Activated CD4-positive, alpha-beta memory T cell treated with anti-CD3 and anti-CD28 coated beads, Interleukin-2, amount 10 ng/mL, durations not matched to agents 7 days and 5 days (primary cell): ENCODE results near the gene RRAS2. TPM values are rescaled to one million over a fixed set of nuclear protein-coding genes. Genes with fewer than 3 reads are reported as not detected.
"Not testable (repeated sequence)": the region's sequence is repeated elsewhere in the genome, so short reads cannot be mapped to it uniquely, and the experiment has no call there.

Experiments used
- CTCF ChIA-PET: fragments of 350-600 bp; sonication (Branson Sonifier 250); formaldehyde crosslinking; loops from one replicate; lab custom pipeline; 2021; ENCODE audit warnings: antibody characterized with exemption, inconsistent platforms; lab: Charles Lee
- POLR2A ChIA-PET: fragments of 350-600 bp; sonication (Branson Sonifier 250); formaldehyde crosslinking; loops from one replicate; lab custom pipeline; 2021; ENCODE audit warnings: antibody characterized with exemption; lab: Charles Lee
- DNase-seq: peaks from one replicate; pipeline ENCODE4 v3.0.0-alpha.2; 2020
- H3K27ac Mint-ChIP-seq: one replicate; pipeline ENCODE4 v1.8.0; 2021; ENCODE audit warnings: mild to moderate bottlenecking, mixed read lengths
- H3K27me3 Mint-ChIP-seq: one replicate; pipeline ENCODE4 v1.8.0; 2021; ENCODE audit warnings: mixed read lengths
- H3K36me3 Mint-ChIP-seq: one replicate; pipeline ENCODE4 v1.8.0; 2021; ENCODE audit warnings: low read depth, mixed read lengths
- H3K4me1 Mint-ChIP-seq: one replicate; pipeline ENCODE4 v1.8.0; 2021; ENCODE audit warnings: mixed read lengths
- H3K4me3 Mint-ChIP-seq: one replicate; pipeline ENCODE4 v1.8.0; 2021; ENCODE audit warnings: mild to moderate bottlenecking, mixed read lengths
- H3K9me3 Mint-ChIP-seq: one replicate; pipeline ENCODE4 v1.8.0; 2021; ENCODE audit warnings: mixed read lengths
- total RNA-seq, 2 experiments: library from RNA; stranded (reverse); gene quantifications; one replicate each; pipeline ENCODE4 v1.2.3, GENCODE V29; 2021

Gene RRAS2
- total RNA-seq, 2 experiments from 2014 or later: 55.7 to 58.5 TPM

DNA sequence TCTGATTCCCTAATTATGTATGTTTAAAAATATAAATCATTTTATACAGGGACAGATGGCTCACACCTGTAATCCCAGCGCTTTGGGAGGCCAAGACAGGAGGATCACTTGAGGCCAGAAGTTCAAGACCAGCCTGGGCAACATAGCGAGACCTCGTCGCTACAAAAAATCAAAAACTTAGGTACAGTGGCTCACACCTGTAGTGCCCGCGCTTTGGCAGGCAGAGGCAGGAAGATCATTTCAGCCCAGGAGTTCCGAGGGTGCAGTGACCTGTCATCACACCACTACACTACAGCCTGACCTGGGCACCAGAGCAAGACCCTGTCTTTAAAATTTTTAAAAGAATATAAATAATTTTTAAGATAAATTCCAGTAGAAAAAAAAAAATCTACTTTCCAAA, 11.5 kb downstream of the RRAS2 start:
- ChIA-PET CTCF (no interaction called here), POLR2A (no interaction called here)
- DNase-seq: no peak
- Mint-ChIP-seq H3K9me3 (peaks cover 38% of the 10 kb centered on the region), H3K4me1 (peaks cover 29% of the 10 kb centered on the region), H3K4me3 (no peak overlapping the region), H3K27ac (no peak overlapping the region), H3K27me3 (no peaks in the 10 kb centered on the region), H3K36me3 (peaks cover 60% of the 10 kb centered on the region)

DNA sequence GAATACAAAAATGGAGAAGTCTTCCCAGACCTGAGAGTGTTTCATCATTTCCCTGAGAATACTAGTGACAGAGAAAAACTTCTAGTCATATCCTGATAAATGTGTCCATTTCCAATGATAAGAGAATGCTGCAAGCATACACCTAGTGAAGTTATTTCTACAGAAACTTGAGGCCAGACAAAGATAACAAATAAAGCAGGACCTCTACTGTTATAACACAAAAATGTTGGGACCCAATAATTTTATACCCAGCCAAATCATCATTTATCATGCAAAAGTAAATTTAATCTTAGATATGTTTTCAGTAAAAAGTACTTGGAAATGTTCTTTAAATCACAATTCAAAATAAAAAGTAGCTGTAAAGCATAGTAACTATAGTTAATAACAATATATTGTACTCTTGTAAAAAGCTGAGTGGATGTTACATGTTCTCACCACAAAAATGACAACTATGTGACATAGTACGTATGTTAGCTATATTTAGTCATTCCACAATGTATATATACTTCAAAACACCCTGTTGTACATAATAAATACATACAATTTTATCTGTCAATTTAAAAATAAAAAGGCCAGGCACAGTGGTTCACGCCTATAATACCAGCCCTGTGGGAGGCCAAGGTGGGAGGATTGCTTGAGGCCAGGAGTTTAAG, 12.6 kb downstream of the RRAS2 start:
- no peaks in the 10 kb centered on the region for H3K27me3 Mint-ChIP-seq
- peaks cover 42% of the 10 kb centered on the region for H3K9me3 Mint-ChIP-seq
- DNase-seq: no peak
- ChIA-PET CTCF (interaction anchor here (1.0 to 1.2 kb wide), 2 partner anchors 12 to 13 kb away, joined by 3 read pairs; partner anchors contain the start of gene RRAS2), POLR2A (interaction anchor here (1.1 kb wide), 1 partner anchor 10 kb away, joined by 3 read pairs; no protein-coding TSS in a partner anchor)
- peaks cover 35% of the 10 kb centered on the region for H3K4me1 Mint-ChIP-seq
- peaks cover 67% of the 10 kb centered on the region for H3K36me3 Mint-ChIP-seq
- no peak overlapping the region for H3K27ac Mint-ChIP-seq
- no peak overlapping the region for H3K4me3 Mint-ChIP-seq

- H3K9me3 Mint-ChIP-seq: peaks cover 46% of the 10 kb centered on the region
- peaks cover 37% of the 10 kb centered on the region for H3K4me1 Mint-ChIP-seq
- H3K4me3 Mint-ChIP-seq: no peak overlapping the region
- H3K27ac Mint-ChIP-seq: no peak overlapping the region
- DNase-seq: no peak
- CTCF ChIA-PET: interaction anchor here (0.5 to 1.2 kb wide), 3 partner anchors 12 to 110 kb away, joined by 3 read pairs; partner anchors contain the start of gene RRAS2
- peaks cover 68% of the 10 kb centered on the region for H3K36me3 Mint-ChIP-seq
- POLR2A ChIA-PET: interaction anchor here (1.1 kb wide), 2 partner anchors 9 to 16 kb away, joined by 3 read pairs; no protein-coding TSS in a partner anchor
- H3K27me3 Mint-ChIP-seq: no peaks in the 10 kb centered on the region
These were observed 13.3 kb downstream of the RRAS2 start for GRCh38 chr11:14345668-14346067.

GRCh38 chr11:14345016-14345415, 14.0 kb downstream of the RRAS2 start:
- H3K4me1 Mint-ChIP-seq: peaks cover 36% of the 10 kb centered on the region
- H3K4me3 Mint-ChIP-seq, H3K27me3 Mint-ChIP-seq, H3K27ac Mint-ChIP-seq, DNase-seq: not testable (repeated sequence)
- CTCF ChIA-PET: interaction anchor here (0.7 to 1.2 kb wide), 2 partner anchors 14 to 65 kb away, joined by 3 read pairs; partner anchors contain the start of gene RRAS2
- POLR2A ChIA-PET: interaction anchor here (1.1 kb wide), 1 partner anchor 17 kb away, joined by 3 read pairs; no protein-coding TSS in a partner anchor
- peaks cover 41% of the 10 kb centered on the region for H3K9me3 Mint-ChIP-seq
- peaks cover 64% of the 10 kb centered on the region for H3K36me3 Mint-ChIP-seq

DNA sequence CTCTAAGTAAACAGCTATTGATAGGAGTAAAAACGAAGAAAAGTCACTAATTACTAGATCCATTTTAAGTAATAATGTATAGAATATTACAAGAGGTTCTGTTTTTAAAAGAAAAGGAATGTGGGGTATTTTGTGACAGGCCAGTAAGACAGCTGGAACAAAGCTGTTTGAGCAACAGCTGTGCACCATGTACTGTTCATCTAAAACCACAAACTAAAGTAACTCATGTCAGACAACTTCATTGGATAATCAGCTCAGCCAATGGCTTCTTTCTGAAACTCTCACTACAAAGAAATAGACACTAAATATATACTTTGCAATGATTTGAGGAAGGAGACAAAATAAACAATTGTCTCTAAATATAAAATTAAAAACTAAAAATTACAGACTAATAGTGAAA, 16.1 kb downstream of the RRAS2 start:
- H3K9me3 Mint-ChIP-seq: peaks cover 30% of the 10 kb centered on the region
- no peak for DNase-seq
- H3K4me1 Mint-ChIP-seq: peaks cover 32% of the 10 kb centered on the region
- ChIA-PET CTCF (interaction anchor here (1.1 to 2.5 kb wide), 3 partner anchors 35 to 112 kb away, joined by 3 to 7 read pairs (median 4); no protein-coding TSS in a partner anchor), POLR2A (interaction anchor here (0.6 to 1.8 kb wide), 5 partner anchors 9 to 24 kb away, joined by 3 to 5 read pairs (median 3); no protein-coding TSS in a partner anchor)
- no peak overlapping the region for H3K27ac Mint-ChIP-seq
- H3K4me3 Mint-ChIP-seq: no peak overlapping the region
- peaks cover 55% of the 10 kb centered on the region for H3K36me3 Mint-ChIP-seq
- H3K27me3 Mint-ChIP-seq: no peaks in the 10 kb centered on the region

DNA sequence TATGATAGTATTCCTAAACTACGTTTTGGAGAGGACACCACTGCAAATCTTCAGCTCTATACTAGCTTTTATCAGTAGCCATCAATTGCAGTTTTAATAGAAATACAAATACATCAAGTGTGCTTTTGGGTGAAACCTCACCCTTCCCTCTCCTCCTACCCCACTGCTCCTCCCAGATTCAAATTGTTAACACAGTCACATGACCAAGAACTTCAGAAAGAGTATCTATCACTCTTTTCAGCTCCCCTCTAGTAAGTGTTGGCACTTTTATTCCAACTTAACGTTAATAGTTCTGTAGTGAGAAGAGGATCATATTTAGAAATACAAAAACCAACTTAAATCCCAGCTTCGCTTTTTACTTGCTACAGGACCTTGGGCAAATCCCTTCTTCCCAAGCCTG, 17.0 kb downstream of the RRAS2 start:
- H3K27me3 Mint-ChIP-seq: no peaks in the 10 kb centered on the region

GRCh38 chr11:14340721-14341120, 18.3 kb downstream of the RRAS2 start:
- POLR2A ChIA-PET: no interaction called here
- Mint-ChIP-seq H3K4me3 (no peak overlapping the region), H3K9me3 (peaks cover 38% of the 10 kb centered on the region), H3K27ac (no peak overlapping the region), H3K4me1 (peaks cover 51% of the 10 kb centered on the region), H3K36me3 (peaks cover 61% of the 10 kb centered on the region), H3K27me3 (no peaks in the 10 kb centered on the region)
- DNase-seq: no peak
- CTCF ChIA-PET: interaction anchor here (0.9 to 1.4 kb wide), 2 partner anchors 10 to 32 kb away, joined by 3 read pairs; no protein-coding TSS in a partner anchor

More for the DNA sequence above, 17.0 kb downstream of the RRAS2 start:
- ChIA-PET POLR2A (interaction anchor here (0.7 to 1.7 kb wide), 5 partner anchors 10 to 94 kb away, joined by 3 to 5 read pairs (median 3); no protein-coding TSS in a partner anchor), CTCF (interaction anchor here (1.1 to 2.5 kb wide), 3 partner anchors 34 to 113 kb away, joined by 3 to 7 read pairs (median 4); no protein-coding TSS in a partner anchor)
- peaks cover 32% of the 10 kb centered on the region for H3K9me3 Mint-ChIP-seq
- peaks cover 39% of the 10 kb centered on the region for H3K4me1 Mint-ChIP-seq
- DNase-seq: no peak
- H3K4me3 Mint-ChIP-seq: no peak overlapping the region
- H3K27ac Mint-ChIP-seq: no peak overlapping the region
- H3K36me3 Mint-ChIP-seq: peaks cover 55% of the 10 kb centered on the region

GRCh38 chr11:14339356-14339755, 19.6 kb downstream of the RRAS2 start:
- POLR2A ChIA-PET: no interaction called here
- CTCF ChIA-PET: interaction anchor here (1.4 to 1.5 kb wide), 2 partner anchors 31 to 39 kb away, joined by 3 read pairs; no protein-coding TSS in a partner anchor
- no peak for DNase-seq
- peaks cover 40% of the 10 kb centered on the region for H3K9me3 Mint-ChIP-seq
- H3K36me3 Mint-ChIP-seq: peaks cover 62% of the 10 kb centered on the region
- H3K27me3 Mint-ChIP-seq: no peaks in the 10 kb centered on the region
- H3K4me1 Mint-ChIP-seq: peaks cover 61% of the 10 kb centered on the region
- no peak overlapping the region for H3K4me3 Mint-ChIP-seq
- H3K27ac Mint-ChIP-seq: no peak overlapping the region

- Mint-ChIP-seq H3K4me3 (no peak overlapping the region), H3K27ac (peak overlapping the region; percentile 61), H3K27me3 (no peaks in the 10 kb centered on the region), H3K4me1 (peaks cover 48% of the 10 kb centered on the region), H3K36me3 (peaks cover 50% of the 10 kb centered on the region), H3K9me3 (peaks cover 37% of the 10 kb centered on the region)
- DNase-seq: no peak
- ChIA-PET POLR2A (interaction anchor here (1.0 to 1.1 kb wide), 2 partner anchors 9 to 16 kb away, joined by 3 to 8 read pairs; no protein-coding TSS in a partner anchor), CTCF (interaction anchor here (0.7 to 1.0 kb wide), 2 partner anchors 29 to 143 kb away, joined by 3 to 5 read pairs; no protein-coding TSS in a partner anchor)
These were observed 22.2 kb downstream of the RRAS2 start for GRCh38 chr11:14336507-14337503.

GRCh38 chr11:14335712-14336111, 23.3 kb downstream of the RRAS2 start:
- H3K4me3 Mint-ChIP-seq: no peak overlapping the region
- no peaks in the 10 kb centered on the region for H3K27me3 Mint-ChIP-seq
- ChIA-PET CTCF (interaction anchor here (0.7 to 1.0 kb wide), 2 partner anchors 27 to 144 kb away, joined by 3 to 5 read pairs; no protein-coding TSS in a partner anchor), POLR2A (interaction anchor here (1.1 kb wide), 1 partner anchor 15 kb away, joined by 8 read pairs; no protein-coding TSS in a partner anchor)
- H3K4me1 Mint-ChIP-seq: peaks cover 43% of the 10 kb centered on the region
- H3K36me3 Mint-ChIP-seq: peaks cover 49% of the 10 kb centered on the region
- H3K27ac Mint-ChIP-seq: no peak overlapping the region
- DNase-seq: no peak
- peaks cover 31% of the 10 kb centered on the region for H3K9me3 Mint-ChIP-seq

- Mint-ChIP-seq H3K9me3 (peaks cover 30% of the 10 kb centered on the region), H3K27ac (no peak overlapping the region), H3K4me3 (no peak overlapping the region), H3K27me3 (no peaks in the 10 kb centered on the region), H3K4me1 (peaks cover 39% of the 10 kb centered on the region), H3K36me3 (peaks cover 46% of the 10 kb centered on the region)
- ChIA-PET POLR2A (interaction anchor here (0.7 kb wide), 1 partner anchor 46 kb away, joined by 3 read pairs; no protein-coding TSS in a partner anchor), CTCF (no interaction called here)
- DNase-seq: no peak
These were observed 24.1 kb downstream of the RRAS2 start for GRCh38 chr11:14334893-14335292.

DNA sequence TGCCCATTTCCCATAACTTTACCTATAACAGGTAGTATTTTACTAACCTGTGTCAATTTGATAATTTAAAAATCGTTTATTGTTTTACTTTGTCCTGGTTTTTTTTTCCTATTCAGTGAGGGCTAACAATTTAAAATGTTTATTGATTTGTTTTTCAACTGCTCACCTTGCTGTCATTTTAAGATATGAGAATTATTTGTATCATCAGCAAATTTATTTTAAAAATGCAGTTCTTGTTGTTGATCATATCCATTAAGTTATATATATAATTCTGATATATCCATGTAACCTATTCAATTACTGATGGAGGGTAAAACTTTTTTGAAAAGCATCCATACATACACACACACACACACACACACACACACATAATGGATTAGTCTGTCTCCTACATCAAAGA, 24.8 kb downstream of the RRAS2 start:
- CTCF ChIA-PET: interaction anchor here (0.9 to 1.6 kb wide), 3 partner anchors 12 to 121 kb away, joined by 3 to 5 read pairs (median 5); no protein-coding TSS in a partner anchor
- Mint-ChIP-seq H3K27ac (no peak overlapping the region), H3K36me3 (peaks cover 43% of the 10 kb centered on the region), H3K4me3 (no peak overlapping the region), H3K4me1 (peaks cover 36% of the 10 kb centered on the region), H3K27me3 (no peaks in the 10 kb centered on the region), H3K9me3 (peaks cover 30% of the 10 kb centered on the region)
- POLR2A ChIA-PET: interaction anchor here (1.2 kb wide), 1 partner anchor 29 kb away, joined by 4 read pairs; no protein-coding TSS in a partner anchor
- DNase-seq: no peak
